Neural crest cell (in vitro differentiated cells): Measurements from ENCODE around the gene ID2. TPM values are rescaled to one million over a fixed set of nuclear protein-coding genes. Genes with fewer than 3 reads are reported as not detected.

ENCODE experiments used
- DNase-seq: peaks from one replicate; pipeline ENCODE4 v3.0.0; 2021; ENCODE audit warnings: low read depth, mixed read lengths, low spot score
- H3K27ac Mint-ChIP-seq: one replicate; pipeline ENCODE4 v1.8.0; 2021; ENCODE audit warnings: mild to moderate bottlenecking, mixed read lengths; ENCODE audit not compliant: unreplicated experiment
- H3K27me3 Mint-ChIP-seq: 2 replicates; pipeline ENCODE4 v1.8.0; 2021; ENCODE audit warnings: low read depth, mild to moderate bottlenecking, mixed read lengths
- H3K36me3 Mint-ChIP-seq: 2 replicates; pipeline ENCODE4 v1.8.0; 2021; ENCODE audit warnings: low read depth, mild to moderate bottlenecking, mixed read lengths
- H3K4me1 Mint-ChIP-seq: 2 replicates; pipeline ENCODE4 v1.8.0; 2021; ENCODE audit warnings: mixed read lengths
- H3K4me3 Mint-ChIP-seq: one replicate; pipeline ENCODE4 v1.8.0; 2021; ENCODE audit warnings: mild to moderate bottlenecking, mixed read lengths
- H3K9me3 Mint-ChIP-seq: 2 replicates; pipeline ENCODE4 v1.8.0; 2021; ENCODE audit warnings: mixed read lengths
- CTCF ChIP-seq: fragments of 200-600 bp; sonication (generic); conservative IDR thresholded peaks from 2 replicates; pipeline ENCODE4 v1.5.0; 2021; ENCODE audit warnings: antibody characterized with exemption, mild to moderate bottlenecking
- total RNA-seq: library from RNA; stranded (reverse); gene quantifications from 2 replicates; pipeline ENCODE4 v1.2.1, GENCODE V29; 2021

The ID2 gene
- total RNA-seq, 1 donor from 2014 or later = 46.1 TPM

DNA sequence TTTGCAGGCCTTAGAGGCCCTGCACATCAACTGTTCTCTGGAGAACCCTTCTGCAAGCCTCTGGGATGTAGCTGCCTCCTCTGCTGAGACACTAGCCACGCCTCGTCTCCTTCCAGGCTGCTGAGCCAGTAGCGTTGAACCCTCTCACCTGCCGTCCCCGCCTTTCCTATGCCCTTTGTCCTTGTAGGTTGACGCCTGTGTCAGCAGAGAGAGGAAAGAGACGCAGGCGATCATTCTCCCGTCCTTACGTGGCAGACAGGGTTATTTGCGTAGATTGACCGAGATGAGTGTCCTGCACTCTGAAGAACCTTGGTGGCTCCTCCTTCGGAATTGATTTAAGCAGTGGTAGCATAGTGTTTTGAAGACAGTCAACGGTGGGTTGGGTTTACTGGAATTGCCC is 27.8 kb downstream of the ID2 start:
- H3K36me3 Mint-ChIP-seq = no peaks in the 10 kb centered on the region
- no peaks in the 10 kb centered on the region for H3K27me3 Mint-ChIP-seq
- DNase-seq = no peak
- TF ChIP-seq CTCF = no peak
- H3K9me3 Mint-ChIP-seq = no peaks in the 10 kb centered on the region
- H3K4me1 Mint-ChIP-seq = peaks cover 7% of the 10 kb centered on the region
- H3K27ac Mint-ChIP-seq = no peak overlapping the region
- H3K4me3 Mint-ChIP-seq = no peak overlapping the region

DNA sequence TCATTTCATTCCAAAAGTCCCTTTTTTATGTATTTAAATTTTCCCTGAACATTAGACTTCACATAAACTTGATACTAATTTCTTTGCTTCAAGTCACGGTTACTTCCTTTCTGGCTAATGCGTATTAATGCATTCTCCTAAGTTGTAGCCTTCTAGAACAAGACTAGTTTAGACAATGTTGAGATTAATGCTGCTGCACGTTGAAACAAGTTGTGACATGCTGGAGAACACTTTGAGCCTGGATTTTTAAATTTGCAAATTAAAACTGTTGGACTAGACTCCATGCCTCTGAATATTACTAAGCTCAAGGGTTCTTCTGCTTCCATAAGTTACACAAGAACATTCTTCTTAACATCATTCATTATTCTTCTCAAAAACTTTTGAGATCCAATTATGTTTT is 29.1 kb downstream of the ID2 start:
- H3K36me3 Mint-ChIP-seq = no peaks in the 10 kb centered on the region
- TF ChIP-seq CTCF = no peak
- H3K27ac Mint-ChIP-seq = no peak overlapping the region
- H3K4me1 Mint-ChIP-seq = peaks cover 7% of the 10 kb centered on the region
- no peak overlapping the region for H3K4me3 Mint-ChIP-seq
- H3K9me3 Mint-ChIP-seq = no peaks in the 10 kb centered on the region
- no peak for DNase-seq
- no peaks in the 10 kb centered on the region for H3K27me3 Mint-ChIP-seq

- no peak for DNase-seq
- no peak for TF ChIP-seq CTCF
- no peak overlapping the region for H3K4me3 Mint-ChIP-seq
- no peak overlapping the region for H3K27ac Mint-ChIP-seq
- H3K9me3 Mint-ChIP-seq = no peaks in the 10 kb centered on the region
- H3K36me3 Mint-ChIP-seq = peaks cover 2% of the 10 kb centered on the region
- no peaks in the 10 kb centered on the region for H3K27me3 Mint-ChIP-seq
- H3K4me1 Mint-ChIP-seq = peaks cover 7% of the 10 kb centered on the region
These were observed 32.4 kb downstream of the ID2 start for GRCh38 chr2:8714283-8714682.

DNA sequence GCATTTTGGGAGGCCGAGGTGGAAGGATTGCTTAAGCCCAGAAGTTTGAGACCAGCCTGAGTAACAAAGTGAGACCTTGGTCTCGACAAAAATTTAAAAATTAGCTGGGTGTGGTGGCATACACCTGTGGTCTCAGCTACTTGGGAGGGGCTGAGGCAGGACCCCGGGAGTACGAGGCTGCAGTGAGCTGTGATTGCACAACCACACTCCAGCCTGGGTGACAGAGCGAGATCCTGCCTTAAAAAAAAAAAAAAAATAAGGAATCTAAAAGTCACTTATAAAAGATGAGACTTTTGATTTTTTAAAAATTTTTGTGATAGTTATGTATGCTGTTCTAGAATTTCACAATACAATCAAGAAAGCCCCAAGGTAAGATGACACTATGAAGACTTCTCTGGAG is 33.1 kb downstream of the ID2 start:
- Mint-ChIP-seq H3K4me1 (peaks cover 7% of the 10 kb centered on the region), H3K27me3 (no peaks in the 10 kb centered on the region), H3K4me3 (no peak overlapping the region), H3K36me3 (peaks cover 2% of the 10 kb centered on the region), H3K27ac (no peak overlapping the region), H3K9me3 (no peaks in the 10 kb centered on the region)
- DNase-seq = no peak
- no peak for TF ChIP-seq CTCF

GRCh38 chr2:8719528-8719927 is 37.7 kb downstream of the ID2 start:
- Mint-ChIP-seq H3K9me3 (no peaks in the 10 kb centered on the region), H3K27me3 (no peaks in the 10 kb centered on the region), H3K36me3 (peaks cover 2% of the 10 kb centered on the region), H3K4me3 (no peak overlapping the region), H3K4me1 (no peaks in the 10 kb centered on the region), H3K27ac (no peak overlapping the region)
- TF ChIP-seq CTCF = no peak
- no peak for DNase-seq

DNA sequence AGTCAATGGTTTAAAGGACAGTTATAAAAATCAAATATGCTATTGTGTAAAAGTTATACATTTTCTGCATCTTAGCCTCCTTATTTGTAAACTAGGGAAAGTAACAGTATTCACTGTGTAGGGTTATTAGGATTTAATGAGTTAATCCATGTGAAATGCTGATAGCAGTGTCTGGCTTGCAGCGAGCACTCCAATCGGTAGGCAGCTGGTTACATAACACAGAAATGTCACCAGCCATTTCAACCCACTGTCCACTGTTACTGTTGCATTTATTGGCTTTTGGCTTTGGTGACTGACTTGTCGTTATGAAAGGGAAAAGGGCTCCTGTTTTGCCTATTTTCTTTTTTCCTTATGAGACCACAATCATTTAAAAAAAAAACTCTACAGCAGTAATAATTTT is 38.9 kb downstream of the ID2 start:
- Mint-ChIP-seq H3K4me1 (no peaks in the 10 kb centered on the region), H3K36me3 (peaks cover 2% of the 10 kb centered on the region), H3K4me3 (no peak overlapping the region), H3K27me3 (no peaks in the 10 kb centered on the region), H3K9me3 (no peaks in the 10 kb centered on the region), H3K27ac (no peak overlapping the region)
- TF ChIP-seq CTCF = no peak
- DNase-seq = no peak
